Memory B cell (primary cell): ENCODE data around the gene CACNA1F.
A peak's percentile ranks its signal among the peaks of the same experiment; 100 is the strongest.

ENCODE experiments used
- ATAC-seq: fragments of 150-1000 bp; cut with Tn5 transposase; 2 replicates; pipeline ENCODE4 v1.10.0; 2021; ENCODE audit warnings: low read depth, mild to moderate bottlenecking, moderate library complexity
- DNase-seq, 2 donors: peaks; one replicate each; pipeline ENCODE4 v3.0.0; 2022; ENCODE audit warnings: low spot score in 2 of 2
- H3K27ac Mint-ChIP-seq: one replicate; pipeline ENCODE4 v1.8.0; 2022; ENCODE audit warnings: mild to moderate bottlenecking, moderate library complexity, mixed read lengths
- H3K27me3 Mint-ChIP-seq: one replicate; pipeline ENCODE4 v1.8.0; 2022; ENCODE audit warnings: mixed read lengths
- H3K36me3 Mint-ChIP-seq: one replicate; pipeline ENCODE4 v1.8.0; 2022; ENCODE audit warnings: mild to moderate bottlenecking, mixed read lengths
- H3K4me1 Mint-ChIP-seq: one replicate; pipeline ENCODE4 v1.8.0; 2022; ENCODE audit warnings: mixed read lengths
- H3K4me3 Mint-ChIP-seq: one replicate; pipeline ENCODE4 v1.8.0; 2022; ENCODE audit warnings: mild to moderate bottlenecking, moderate library complexity, mixed read lengths
- H3K9me3 Mint-ChIP-seq: one replicate; pipeline ENCODE4 v1.8.0; 2022; ENCODE audit warnings: mixed read lengths

The CACNA1F gene

GRCh38 chrX:49233176-49233575 lies at the start of gene CACNA1F:
CACNA1F (minus strand) TSS chrX:49233340; CDS start chrX:49233309, 31 bp downstream.
- no peak for ATAC-seq
- peaks cover 12% of the 10 kb centered on the region for H3K4me1 Mint-ChIP-seq
- peak within 1 kb of the TSS; percentile 56 for H3K27ac Mint-ChIP-seq
- DNase-seq = no peak
- peak within 1 kb of the TSS; percentile 15 for H3K4me3 Mint-ChIP-seq
- H3K36me3 Mint-ChIP-seq = no peaks in the 10 kb centered on the region
- H3K27me3 Mint-ChIP-seq = no peaks in the 10 kb centered on the region
- no peaks in the 10 kb centered on the region for H3K9me3 Mint-ChIP-seq

DNA sequence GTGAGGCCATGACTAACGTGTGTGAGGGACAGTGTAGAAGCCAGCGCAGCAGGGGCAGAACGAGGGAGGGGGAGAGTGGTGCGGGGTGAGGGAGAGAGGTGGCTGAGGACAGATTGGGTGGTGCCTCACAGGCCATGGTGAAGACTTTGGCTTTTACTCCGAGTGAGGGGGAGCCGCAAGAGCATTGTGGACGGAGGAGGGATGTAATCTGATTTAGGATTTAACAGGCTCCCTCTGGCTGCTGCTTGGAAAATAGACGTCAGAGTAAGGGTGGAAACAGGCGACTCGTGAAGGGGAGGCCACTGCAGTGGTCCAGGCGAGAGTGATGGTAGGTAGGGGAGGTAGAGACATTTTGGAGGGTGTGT lies 49.5 kb upstream of the CACNA1F start:
- no peak overlapping the region for H3K4me3 Mint-ChIP-seq
- H3K9me3 Mint-ChIP-seq = no peaks in the 10 kb centered on the region
- H3K27me3 Mint-ChIP-seq = no peaks in the 10 kb centered on the region
- no peak for ATAC-seq
- peaks cover 6% of the 10 kb centered on the region for H3K4me1 Mint-ChIP-seq
- peaks cover 4% of the 10 kb centered on the region for H3K36me3 Mint-ChIP-seq
- peak overlapping the region; percentile 69 for H3K27ac Mint-ChIP-seq
- DNase-seq = no peak

DNA sequence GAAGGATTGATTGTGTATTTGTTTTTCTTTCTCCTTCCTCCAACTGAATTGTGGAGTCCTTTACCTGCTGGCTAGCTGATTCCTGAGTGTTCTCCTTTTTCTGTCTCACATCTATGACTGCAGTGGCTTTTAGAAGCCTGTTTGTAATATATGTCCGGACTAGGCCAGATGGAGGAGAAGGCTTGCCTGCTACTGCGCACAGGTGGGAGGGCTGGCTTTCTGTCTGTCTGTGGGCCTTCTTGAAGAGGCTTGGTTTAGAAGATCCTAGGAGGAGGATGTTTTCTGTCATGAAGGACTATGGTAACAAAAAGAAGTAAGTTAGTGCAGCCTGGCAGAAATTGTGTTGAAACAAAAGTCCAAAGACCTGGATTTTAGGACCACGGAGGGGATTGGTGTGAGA lies 44.9 kb upstream of the CACNA1F start:
- no peaks in the 10 kb centered on the region for H3K27me3 Mint-ChIP-seq
- H3K4me1 Mint-ChIP-seq = peaks cover 23% of the 10 kb centered on the region
- no peak for DNase-seq
- no peaks in the 10 kb centered on the region for H3K9me3 Mint-ChIP-seq
- H3K27ac Mint-ChIP-seq = peak overlapping the region; percentile 31
- H3K4me3 Mint-ChIP-seq = no peak overlapping the region
- peaks cover 5% of the 10 kb centered on the region for H3K36me3 Mint-ChIP-seq
- no peak for ATAC-seq

GRCh38 chrX:49277535-49277830 lies 44.3 kb upstream of the CACNA1F start:
- peaks cover 6% of the 10 kb centered on the region for H3K36me3 Mint-ChIP-seq
- H3K27me3 Mint-ChIP-seq = no peaks in the 10 kb centered on the region
- no peak overlapping the region for H3K4me3 Mint-ChIP-seq
- peak overlapping the region; percentile 31 for H3K27ac Mint-ChIP-seq
- no peak for DNase-seq
- H3K4me1 Mint-ChIP-seq = peaks cover 27% of the 10 kb centered on the region
- no peaks in the 10 kb centered on the region for H3K9me3 Mint-ChIP-seq
- ATAC-seq = no peak

- ATAC-seq (no peak), DNase-seq (no peak)
- Mint-ChIP-seq H3K27ac (no peak overlapping the region), H3K36me3 (peaks cover 2% of the 10 kb centered on the region), H3K27me3 (no peaks in the 10 kb centered on the region), H3K9me3 (no peaks in the 10 kb centered on the region), H3K4me1 (peaks cover 24% of the 10 kb centered on the region), H3K4me3 (no peak overlapping the region)
Observed at GRCh38 chrX:49276671-49277534, 43.8 kb upstream of the CACNA1F start.

- Mint-ChIP-seq H3K27ac (no peak overlapping the region), H3K9me3 (no peaks in the 10 kb centered on the region), H3K4me1 (peaks cover 26% of the 10 kb centered on the region), H3K36me3 (peaks cover 3% of the 10 kb centered on the region), H3K27me3 (no peaks in the 10 kb centered on the region), H3K4me3 (no peak overlapping the region)
- ATAC-seq (no peak), DNase-seq (no peak)
Observed at GRCh38 chrX:49276207-49276606, 43.1 kb upstream of the CACNA1F start.

- no peak for ATAC-seq
- no peak overlapping the region for H3K4me3 Mint-ChIP-seq
Observed at GRCh38 chrX:49273181-49273727, 40.1 kb upstream of the CACNA1F start.

DNA sequence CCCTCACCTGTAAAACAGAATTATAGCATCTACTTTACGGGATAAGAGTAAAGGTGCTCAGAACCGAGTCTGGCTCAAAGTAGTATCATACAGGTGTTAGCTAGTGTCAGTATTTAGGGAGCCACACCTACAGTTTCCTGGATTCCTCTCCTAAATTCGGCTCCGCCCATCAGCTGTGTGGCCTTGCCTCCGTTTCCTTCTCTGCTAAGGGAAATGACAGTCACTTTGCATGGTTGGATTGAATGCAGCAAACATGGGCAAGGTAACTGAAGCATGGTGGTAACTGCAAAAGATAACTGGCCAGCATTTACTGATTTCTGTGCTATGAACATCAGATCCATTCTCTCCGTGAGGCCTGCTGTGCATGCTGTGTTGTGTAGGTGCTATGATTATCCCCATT lies 39.3 kb upstream of the CACNA1F start:
- Mint-ChIP-seq H3K9me3 (no peaks in the 10 kb centered on the region), H3K4me1 (peaks cover 34% of the 10 kb centered on the region), H3K27ac (no peak overlapping the region), H3K27me3 (no peaks in the 10 kb centered on the region), H3K36me3 (peaks cover 6% of the 10 kb centered on the region), H3K4me3 (no peak overlapping the region)
- DNase-seq (no peak), ATAC-seq (no peak)

More at GRCh38 chrX:49273181-49273727, 40.1 kb upstream of the CACNA1F start:
- H3K27ac Mint-ChIP-seq = peak overlapping the region; percentile 73
- DNase-seq = no peak
- H3K27me3 Mint-ChIP-seq = no peaks in the 10 kb centered on the region
- peaks cover 6% of the 10 kb centered on the region for H3K36me3 Mint-ChIP-seq
- peaks cover 34% of the 10 kb centered on the region for H3K4me1 Mint-ChIP-seq
- H3K9me3 Mint-ChIP-seq = no peaks in the 10 kb centered on the region

DNA sequence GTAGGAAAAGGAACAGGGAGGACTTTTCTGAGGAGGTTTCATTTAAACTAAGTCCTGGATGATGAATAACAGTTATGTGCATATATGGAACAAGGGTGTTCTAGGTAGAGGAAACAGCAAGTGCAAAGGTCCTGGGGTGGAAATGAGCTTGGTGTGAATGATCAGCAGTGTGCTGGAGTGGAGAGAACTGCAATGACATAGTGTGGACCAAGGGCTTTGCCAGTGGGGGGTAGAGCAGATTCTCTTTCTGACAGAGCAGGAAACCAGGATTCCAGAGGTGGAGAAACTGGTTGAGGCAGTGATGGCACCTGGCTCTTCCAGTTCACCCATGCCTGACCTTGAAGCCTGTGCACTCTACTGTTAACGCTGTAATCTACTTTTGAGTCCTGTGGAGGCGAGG lies 38.2 kb upstream of the CACNA1F start:
- Mint-ChIP-seq H3K36me3 (peaks cover 6% of the 10 kb centered on the region), H3K27me3 (no peaks in the 10 kb centered on the region), H3K4me3 (peak overlapping the region; percentile 77), H3K27ac (peak overlapping the region; percentile 81), H3K9me3 (no peaks in the 10 kb centered on the region), H3K4me1 (peaks cover 33% of the 10 kb centered on the region)
- no peak for DNase-seq
- ATAC-seq = no peak

GRCh38 chrX:49270249-49270921 lies 37.2 kb upstream of the CACNA1F start:
- ATAC-seq (no peak), DNase-seq (no peak)
- H3K27ac Mint-ChIP-seq = peak overlapping the region; percentile 99
- H3K36me3 Mint-ChIP-seq = peaks cover 6% of the 10 kb centered on the region
- H3K4me3 Mint-ChIP-seq = peak overlapping the region; percentile 77
- no peaks in the 10 kb centered on the region for H3K27me3 Mint-ChIP-seq
- no peaks in the 10 kb centered on the region for H3K9me3 Mint-ChIP-seq
- peaks cover 32% of the 10 kb centered on the region for H3K4me1 Mint-ChIP-seq

DNA sequence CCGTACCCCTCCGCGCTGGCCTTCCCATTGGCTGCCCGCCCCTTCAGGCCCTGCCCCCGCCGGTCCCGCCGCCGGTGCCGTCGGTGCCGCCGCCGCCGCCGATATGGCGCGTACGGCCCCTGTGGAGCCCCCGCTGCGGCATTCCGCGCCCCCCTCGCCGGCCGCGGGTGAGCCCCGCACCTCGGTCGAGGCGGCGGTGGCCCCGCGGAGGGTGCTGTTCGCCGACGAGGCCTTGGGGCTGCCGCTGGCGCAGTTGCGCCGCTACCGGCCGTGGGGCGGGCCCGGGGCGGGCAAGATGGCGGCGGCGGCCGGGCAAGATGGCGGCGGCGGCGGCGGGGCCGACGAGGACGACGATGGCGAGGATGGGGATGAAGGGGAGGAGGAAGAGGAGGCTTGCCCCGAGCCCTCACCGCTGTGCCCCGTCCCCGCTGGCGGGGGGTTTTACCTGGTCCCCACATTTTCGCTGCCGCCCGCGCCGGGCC lies 36.7 kb upstream of the CACNA1F start, which contains the start of gene PPP1R3F:
PPP1R3F (plus strand) TSS at position 27 of the 482 bp plus-strand sequence; CDS start at position 104, 77 bp downstream.
- Mint-ChIP-seq H3K36me3 (peaks cover 6% of the 10 kb centered on the region), H3K4me3 (peak within 1 kb of the TSS; percentile 95), H3K27me3 (no peaks in the 10 kb centered on the region), H3K27ac (peak within 1 kb of the TSS; percentile 99), H3K9me3 (no peaks in the 10 kb centered on the region), H3K4me1 (peaks cover 27% of the 10 kb centered on the region)
- DNase-seq (no peak), ATAC-seq (peak; percentile 19)

DNA sequence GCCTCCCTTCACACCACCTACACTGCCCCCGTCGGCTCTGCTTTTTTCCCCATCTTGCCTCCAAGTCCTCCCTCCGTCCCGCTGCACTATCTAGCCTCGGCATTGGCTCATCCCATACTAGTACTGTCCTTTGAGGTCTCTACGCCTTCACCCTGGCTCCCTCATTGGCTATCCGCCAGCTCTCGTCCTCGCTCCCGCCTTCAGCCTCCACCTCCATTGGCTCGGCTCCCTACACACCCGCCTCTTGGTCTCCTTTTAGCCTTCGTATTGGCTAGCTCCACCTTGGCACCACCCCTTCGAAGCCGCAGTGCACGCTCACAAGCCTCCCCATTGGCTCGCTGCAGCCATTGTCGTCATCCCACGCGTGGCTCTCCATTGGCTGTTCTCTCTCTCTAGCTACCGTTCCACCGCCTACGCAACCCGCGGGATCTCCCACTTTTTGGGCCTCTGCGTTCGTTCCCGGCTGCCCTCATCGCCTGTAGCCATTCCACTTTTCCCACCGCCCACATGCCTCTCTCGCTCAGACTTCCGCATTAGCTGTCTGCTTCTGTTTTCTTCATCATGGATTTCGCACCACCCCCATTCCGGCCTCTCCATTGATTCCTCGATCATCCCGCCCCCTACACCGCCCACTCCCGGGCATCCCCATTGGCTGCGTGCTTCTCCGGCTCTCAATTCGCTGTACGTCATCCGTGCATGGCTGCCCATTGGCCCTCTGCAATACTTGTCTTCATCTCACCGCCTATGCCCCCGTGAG lies 36.0 kb upstream of the CACNA1F start:
- peaks cover 6% of the 10 kb centered on the region for H3K36me3 Mint-ChIP-seq
- ATAC-seq (peak; percentile 80), DNase-seq (peak; percentile 70 to 88)
- no peaks in the 10 kb centered on the region for H3K27me3 Mint-ChIP-seq
- H3K4me3 Mint-ChIP-seq = peak overlapping the region; percentile 95
- peak overlapping the region; percentile 99 for H3K27ac Mint-ChIP-seq
- H3K4me1 Mint-ChIP-seq = peaks cover 22% of the 10 kb centered on the region
- no peaks in the 10 kb centered on the region for H3K9me3 Mint-ChIP-seq

- ATAC-seq (no peak), DNase-seq (no peak)
- Mint-ChIP-seq H3K36me3 (peaks cover 6% of the 10 kb centered on the region), H3K4me1 (peaks cover 22% of the 10 kb centered on the region), H3K9me3 (no peaks in the 10 kb centered on the region), H3K4me3 (peak overlapping the region; percentile 95), H3K27me3 (no peaks in the 10 kb centered on the region), H3K27ac (peak overlapping the region; percentile 99)
Observed at GRCh38 chrX:49268702-49269009, 35.5 kb upstream of the CACNA1F start.
